Testis (tissue), 2 donors: Measurements from ENCODE around the gene EFNA2.

Experiments
- CTCF ChIP-seq, 3 experiments: fragments of 450-650 bp in 2 of 3; fragments of 200-600 bp in 1 of 3; sonication (generic) in 1 of 3; IDR thresholded peaks; one replicate each; pipeline ENCODE4 v1.5.1; 2016 to 2019; ENCODE audit warnings: antibody characterized with exemption in 3 of 3, mild to moderate bottlenecking in 2 of 3, moderate library complexity in 1 of 3
- POLR2A ChIP-seq: fragments of 450-650 bp; IDR thresholded peaks from one replicate; pipeline ENCODE4 v1.6.1; 2017; ENCODE audit warnings: antibody characterized with exemption, mild to moderate bottlenecking, moderate library complexity

- TF ChIP-seq POLR2A = no peak
- peak; percentile 92 to 99 (median 99) for TF ChIP-seq CTCF (IDR thresholded peaks at IDR 0.05)
Measured at GRCh38 chr19:1239796-1240737, 45.6 kb upstream of the EFNA2 start.
